ENCODE results near the gene TTI1.

- TF ChIP-seq EP300 (IDR thresholded peaks at IDR 0.05; ENCODE audit: low read depth in 2 of 2, low read length in 2 of 2) (no peak), EP300 (CRISPR knock-in tag; IDR thresholded peaks at IDR 0.05; ENCODE audit: borderline replicate concordance) (no peak), JUND (CRISPR knock-in tag; IDR thresholded peaks at IDR 0.05) (no peak), ZNF282 (IDR thresholded peaks at IDR 0.05; ENCODE audit: partially characterized antibody) (no peak), ZNF616 (CRISPR knock-in tag; IDR thresholded peaks at IDR 0.05; ENCODE audit: low read depth) (no peak), PPARG (CRISPR knock-in tag; conservative IDR thresholded peaks at IDR 0.05) (no peak), CTCF (CRISPR knock-in tag; IDR thresholded peaks at IDR 0.05) (no peak)
Observed at GRCh38 chr20:38032585-38033329, 499 bp downstream of the TTI1 start.

Data from HepG2 (cell line).